GM12878 (cell line): ENCODE data around the gene CTIF. TPM values are rescaled to one million over a fixed set of nuclear protein-coding genes. Genes with fewer than 3 reads are reported as not detected.

Experiments used
- ATAC-seq: fragments of 200-7000 bp; cut with Tn5 transposase; 3 replicates; pipeline ENCODE4 v1.9.1; 2020; ENCODE audit warnings: mild to moderate bottlenecking, moderate library complexity
- BruUV-seq: library from RNA; stranded (reverse); fragments of 400-500 nt; replicated peaks from 2 replicates; lab custom pipeline; 2021; lab: Mats Ljungman, UMichigan
- CTCF ChIA-PET: fragments of 300-600 bp; sonication (Branson Sonifier 250); formaldehyde crosslinking; extraction: SDS; loops from one replicate; lab custom pipeline; 2021; ENCODE audit warnings: inconsistent platforms; lab: Yijun Ruan, JAX
- POLR2A ChIA-PET: fragments of 350-600 bp; formaldehyde crosslinking; extraction: SDS; loops from one replicate; lab custom pipeline; 2021; ENCODE audit warnings: inconsistent platforms; lab: Charles Lee
- RAD21 ChIA-PET: fragments of 300-600 bp; sonication (Branson Sonifier 250); formaldehyde crosslinking; loops from one replicate; lab custom pipeline; 2023; ENCODE audit warnings: antibody characterized with exemption; ENCODE audit not compliant: unreplicated experiment; lab: Charles Lee
- SMC1A ChIA-PET: fragments of 300-600 bp; sonication (Branson Sonifier 250); formaldehyde crosslinking; loops from one replicate; lab custom pipeline; 2023; ENCODE audit not compliant: unreplicated experiment, uncharacterized antibody; lab: Charles Lee
- DNase-seq: peaks from one replicate; pipeline ENCODE4 v3.0.0-alpha.2; 2011; ENCODE audit warnings: low read depth, low spot score
- FAIRE-seq: peaks from 3 replicates; lab custom pipeline; 2011; peaks lifted over from hg19 to GRCh38; lab: Jason Lieb, UNC
- H2AFZ ChIP-seq: 2 replicates; pipeline ENCODE4 v1.6.0; 2011; ENCODE audit warnings: low read depth, low read length, control low read depth; ENCODE audit not compliant: control insufficient read depth
- H3K27ac ChIP-seq: 2 replicates; pipeline ENCODE4 v1.5.1; 2011; ENCODE audit warnings: control low read depth; ENCODE audit not compliant: control insufficient read depth, insufficient read depth
- H3K27me3 ChIP-seq, 2 experiments: replicated peaks in 1 of 2; 2 replicates each; pipeline versions ENCODE4 v1.6.0 to v1.6.1; 2011; ENCODE audit warnings: low read length in 1 of 2; ENCODE audit not compliant: control insufficient read depth in 2 of 2, insufficient read depth in 2 of 2
- H3K36me3 ChIP-seq, 2 experiments: 2 replicates each; pipeline ENCODE4 v1.5.1; 2011; ENCODE audit warnings: low read length in 1 of 2; ENCODE audit not compliant: control insufficient read depth in 2 of 2, insufficient read depth in 2 of 2
- H3K4me1 ChIP-seq: 2 replicates; pipeline ENCODE4 v1.6.1; 2011; ENCODE audit warnings: mild to moderate bottlenecking, low read length, moderate library complexity, mixed read lengths; ENCODE audit not compliant: control insufficient read depth, insufficient read depth
- H3K4me2 ChIP-seq: 2 replicates; pipeline ENCODE4 v1.6.0; 2011; ENCODE audit warnings: control low read depth; ENCODE audit not compliant: control insufficient read depth, insufficient read depth
- H3K4me3 ChIP-seq: fragments of 200-600 bp; sonication (generic); 2 replicates; pipeline ENCODE4 v1.5.1; 2016
- H3K79me2 ChIP-seq: 2 replicates; pipeline ENCODE4 v1.6.0; 2011; ENCODE audit warnings: low read length; ENCODE audit not compliant: control insufficient read depth, insufficient read depth
- H3K9ac ChIP-seq: 2 replicates; pipeline ENCODE4 v1.8.0; 2011; ENCODE audit warnings: low read length, control low read depth, mixed read lengths; ENCODE audit not compliant: control insufficient read depth, insufficient read depth
- H3K9me3 ChIP-seq: replicated peaks from 3 replicates; pipeline ENCODE4 v1.5.1; 2011; ENCODE audit warnings: mild to moderate bottlenecking, low read length; ENCODE audit not compliant: control insufficient read depth, insufficient read depth
- H4K20me1 ChIP-seq: 2 replicates; pipeline ENCODE4 v1.6.0; 2011; ENCODE audit not compliant: control insufficient read depth, insufficient read depth
- BHLHE40 ChIP-seq, 2 experiments: fragments of 450-650 bp in 1 of 2; IDR thresholded peaks; 2 replicates each; pipeline ENCODE4 v1.6.1; 2011 to 2017; ENCODE audit warnings: low read depth in 2 of 2, borderline replicate concordance in 1 of 2, improper control_type of control experiment in 1 of 2, low read length in 1 of 2, mild to moderate bottlenecking in 1 of 2
- EED ChIP-seq: sonication (generic); IDR thresholded peaks from 2 replicates; pipeline ENCODE4 v1.6.1; 2016; ENCODE audit warnings: antibody characterized with exemption, low read depth
- IKZF1 ChIP-seq: fragments of 450-650 bp; conservative IDR thresholded peaks from 2 replicates; pipeline ENCODE4 v1.6.1; 2017; ENCODE audit warnings: antibody characterized with exemption, mild to moderate bottlenecking
- IKZF2 ChIP-seq, 2 experiments: fragments of 450-650 bp; IDR thresholded peaks; 2 replicates each; pipeline ENCODE4 v1.6.1; 2017; ENCODE audit warnings: mild to moderate bottlenecking in 2 of 2, moderate library complexity in 2 of 2
- TCF7 ChIP-seq: IDR thresholded peaks from 2 replicates; pipeline ENCODE4 v1.6.1; 2014; ENCODE audit warnings: antibody characterized with exemption, borderline replicate concordance
- WGBS: methylation state at CpG from one replicate; pipeline ENCODE4 v1.1.6; 2016; ENCODE audit warnings: low lambda C conversion rate; ENCODE audit not compliant: insufficient replicate concordance, insufficient coverage; ENCODE audit errors: missing lambda C conversion rate; 5-methylcytosine and 5-hydroxymethylcytosine counted together
- in situ Hi-C: fragments of 300-500 bp; cut with MboI; formaldehyde crosslinking; loops from 9 replicates; pipeline ENCODE4 v1.14.3; 2018; ENCODE audit warnings: mixed read lengths
- intact Hi-C: fragments of 100-400 bp; cut with micrococcal nuclease; formaldehyde crosslinking; loops from one replicate; pipeline ENCODE4 v1.14.2; 2022; ENCODE audit not compliant: unreplicated experiment
- polyA plus RNA-seq, 11 experiments: library from polyadenylated mRNA; depleted of rRNA in 4 of 11; unstranded in 6 of 11; stranded (reverse) in 5 of 11; fragments of >200 nt; fragmentation: Nextera tagmentation in 4 of 11; fragmentation: Illumina TruSeq in 1 of 11; extraction: Ambion mirVana in 4 of 11; extraction: Trizol in 1 of 11; gene quantifications; 1 replicate in 1 of 11; 2 replicates in 10 of 11; pipeline versions ENCODE4 v1.2.1 to v1.2.3, GENCODE V29; 2011 to 2016; ENCODE audit warnings: inconsistent platforms in 2 of 11, missing spikeins in 2 of 11, low read depth in 1 of 11
- total RNA-seq, 4 experiments: library from RNA; depleted of rRNA in 3 of 4; stranded (reverse); fragments of >200 nt in 3 of 4; fragmentation: Illumina TruSeq in 1 of 4; extraction: Trizol in 1 of 4; gene quantifications; 2 replicates each; pipeline versions ENCODE4 v1.2.1 to v1.2.3, GENCODE V29; 2013 to 2021

CTIF gene
- total and polyA plus RNA-seq, 10 of the 15 experiments (the other 5 are each of a cell fraction or from before 2014, with no cell fraction given): 0.06 to 11.6 (median 2.5) TPM

DNA sequence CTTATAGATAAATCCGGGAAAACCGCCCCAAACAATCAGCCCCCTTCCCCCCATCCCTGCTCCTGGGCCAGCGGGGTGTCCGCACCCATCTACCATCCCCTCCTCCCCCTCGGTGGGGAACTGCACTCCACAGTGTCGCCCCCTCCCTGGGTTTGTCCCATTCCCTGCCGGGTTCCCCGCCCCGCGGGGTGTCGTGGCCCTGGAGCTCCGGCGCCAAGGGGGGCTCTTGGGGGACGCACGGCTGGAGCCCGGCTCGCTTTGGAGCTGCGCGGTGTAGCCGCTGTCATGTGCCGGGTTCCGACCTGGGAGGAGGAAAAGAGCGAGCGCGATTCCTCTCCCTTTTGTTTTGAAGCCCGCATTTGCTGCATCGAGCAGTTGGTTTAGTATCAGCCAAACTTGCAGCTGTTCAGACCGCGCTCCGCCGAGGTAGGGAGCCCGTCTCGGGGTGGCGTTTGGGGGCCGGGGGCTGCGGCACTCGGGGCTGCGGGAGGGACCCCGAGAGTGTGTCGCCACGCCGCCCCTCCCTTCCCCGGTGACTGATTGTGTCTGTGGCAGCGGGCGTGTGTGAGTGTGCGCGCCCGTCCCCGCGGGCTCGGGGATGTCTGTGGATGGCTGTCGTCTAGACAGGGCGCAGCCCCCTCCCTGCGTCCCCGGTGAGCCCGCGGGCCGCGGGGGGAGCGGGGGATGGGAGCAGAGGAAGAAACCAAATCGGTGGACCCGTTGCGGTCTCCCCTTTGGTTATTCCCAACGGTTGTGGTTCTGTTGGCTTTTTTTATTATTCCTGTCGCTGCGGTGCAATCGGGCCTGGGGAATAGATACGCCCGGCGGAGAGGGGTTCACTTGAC, 797 bp downstream of the CTIF start:
- Histone ChIP-seq H3K36me3 (no peaks in the 10 kb centered on the region), H3K27me3 (no peaks in the 10 kb centered on the region; a peak in 1 of 4 replicates), H3K79me2 (no peaks in the 10 kb centered on the region), H3K4me2 (peak overlapping the region; percentile 99), H3K4me3 (peak overlapping the region; percentile 96), H3K4me1 (no peaks in the 10 kb centered on the region; the same call in 1 of the 2 replicates)
- WGBS: 1% methylated on average over 65 of the region's 70 CpGs
- ChIA-PET RAD21 (no interaction called here), SMC1A (no interaction called here), POLR2A (no interaction called here)
- no peak for DNase-seq
- TF ChIP-seq BHLHE40 (IDR thresholded peaks at IDR 0.05; ENCODE audit: borderline replicate concordance in 1 of 2, low read depth in 2 of 2, low read length in 1 of 2) (0 out of 4 replicates have a peak, but pooled peaks of 1 of the 2 experiments have one; percentile 11), TCF7 (no peak), IKZF1 (0 out of 2 replicates have a peak, but pooled peaks have one; percentile 19), IKZF2 (IDR thresholded peaks at IDR 0.05) (peak in 1 of 2 experiments; percentile 26; a peak in 1 of 4 replicates), EED (0 out of 2 replicates have a peak, but pooled peaks have one; percentile 14)
- TF ChIP-seq, all 136 proteins: peak for 4
- ATAC-seq (peak; percentile 31), FAIRE-seq (no peak)
- Histone ChIP-seq H3K9ac (peak overlapping the region; percentile 60), H4K20me1 (no peaks in the 10 kb centered on the region), H3K27ac (no peak overlapping the region), H3K9me3 (no peaks in the 10 kb centered on the region), H2AFZ (peak overlapping the region; percentile 56)
- CTCF ChIA-PET: no interaction called here
- in situ Hi-C loops: no loop called here
- no TSS peak for BruUV-seq
- intact Hi-C loops: no loop called here
